22Rv1 (cell line): ENCODE measurements around the gene RNF150.

ENCODE experiments used
- ZFX ChIP-seq: fragments of 450-650 bp; IDR thresholded peaks from 2 replicates; pipeline ENCODE4 v1.6.1; 2017; ENCODE audit warnings: antibody characterized with exemption, borderline replicate concordance
- TF ChIP-seq, protein P1 (sequence below): fragments of 450-650 bp; IDR thresholded peaks from 2 replicates; pipeline ENCODE4 v1.5.1; 2017; ENCODE audit warnings: mild to moderate bottlenecking

DNA sequence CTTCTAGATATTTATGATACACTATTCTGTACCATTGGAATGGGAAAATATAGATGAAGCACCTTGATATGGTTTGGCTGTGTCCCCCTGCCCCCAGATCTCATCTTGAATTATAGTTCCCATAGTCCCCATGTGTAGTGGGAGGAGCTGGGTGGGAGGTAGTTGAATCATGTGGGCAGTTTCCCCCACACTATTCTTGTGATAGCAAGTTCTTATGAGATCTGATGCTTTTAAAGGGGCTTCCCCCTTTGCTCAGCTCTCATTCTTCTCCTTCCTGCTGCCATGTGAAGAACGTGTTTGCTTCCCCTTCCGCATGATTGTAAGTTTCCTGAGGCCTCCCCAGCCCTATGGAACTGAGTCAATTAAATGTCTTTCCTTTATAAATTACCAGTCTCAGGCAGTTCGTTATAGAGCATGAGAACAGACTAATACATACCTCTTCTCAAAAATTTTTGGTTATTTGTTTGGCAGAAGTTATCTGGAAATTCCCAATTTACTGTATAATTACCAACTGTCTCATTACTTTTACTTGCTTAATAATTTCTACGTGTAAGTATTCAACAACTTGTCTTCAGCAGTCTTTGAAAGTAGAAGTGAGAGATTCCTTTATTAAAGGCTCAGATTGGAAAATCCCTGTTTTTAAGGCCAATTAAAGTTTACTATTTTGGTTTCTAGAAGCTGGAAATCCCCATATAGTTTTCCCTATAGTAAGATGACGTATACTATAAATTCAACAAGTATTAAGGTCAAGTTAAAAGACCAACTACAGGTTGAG, 152.7 kb downstream of the RNF150 start:
- TF ChIP-seq, protein P1, sequence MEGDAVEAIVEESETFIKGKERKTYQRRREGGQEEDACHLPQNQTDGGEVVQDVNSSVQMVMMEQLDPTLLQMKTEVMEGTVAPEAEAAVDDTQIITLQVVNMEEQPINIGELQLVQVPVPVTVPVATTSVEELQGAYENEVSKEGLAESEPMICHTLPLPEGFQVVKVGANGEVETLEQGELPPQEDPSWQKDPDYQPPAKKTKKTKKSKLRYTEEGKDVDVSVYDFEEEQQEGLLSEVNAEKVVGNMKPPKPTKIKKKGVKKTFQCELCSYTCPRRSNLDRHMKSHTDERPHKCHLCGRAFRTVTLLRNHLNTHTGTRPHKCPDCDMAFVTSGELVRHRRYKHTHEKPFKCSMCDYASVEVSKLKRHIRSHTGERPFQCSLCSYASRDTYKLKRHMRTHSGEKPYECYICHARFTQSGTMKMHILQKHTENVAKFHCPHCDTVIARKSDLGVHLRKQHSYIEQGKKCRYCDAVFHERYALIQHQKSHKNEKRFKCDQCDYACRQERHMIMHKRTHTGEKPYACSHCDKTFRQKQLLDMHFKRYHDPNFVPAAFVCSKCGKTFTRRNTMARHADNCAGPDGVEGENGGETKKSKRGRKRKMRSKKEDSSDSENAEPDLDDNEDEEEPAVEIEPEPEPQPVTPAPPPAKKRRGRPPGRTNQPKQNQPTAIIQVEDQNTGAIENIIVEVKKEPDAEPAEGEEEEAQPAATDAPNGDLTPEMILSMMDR: no peak
- TF ChIP-seq ZFX: no peak
